SKM-1 (cell line): Measurements from ENCODE around the gene KCNQ2.
"Not testable (repeated sequence)": the region's sequence is repeated elsewhere in the genome, so short reads cannot be mapped to it uniquely, and the experiment has no call there.

ENCODE experiments used
- DNase-seq: peaks from one replicate; lab custom pipeline; 2025; ENCODE audit not compliant: unreplicated experiment; lab: John Stamatoyannopoulos, UW

The KCNQ2 gene

DNA sequence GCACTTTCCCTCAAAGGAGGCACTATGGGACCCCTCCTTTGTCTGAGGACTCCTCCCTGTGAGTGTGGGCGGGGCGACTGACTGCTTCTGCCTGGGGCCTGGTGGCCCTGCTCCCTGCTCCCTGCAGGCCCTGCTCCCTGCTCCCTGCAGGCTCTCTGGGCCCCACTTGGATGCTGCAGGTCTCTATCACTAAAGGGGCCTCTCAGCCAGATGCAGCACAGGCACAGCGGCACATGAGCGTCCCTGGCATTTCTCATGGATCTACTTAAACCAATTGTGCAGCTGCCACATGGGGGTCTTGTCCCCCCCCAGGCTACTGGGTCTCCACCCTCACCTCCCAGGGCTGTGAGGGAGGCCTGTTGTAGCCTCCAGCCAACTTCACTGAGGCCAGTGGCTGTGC lies 18.6 kb upstream of the KCNQ2 start:
- DNase-seq, result no peak

DNA sequence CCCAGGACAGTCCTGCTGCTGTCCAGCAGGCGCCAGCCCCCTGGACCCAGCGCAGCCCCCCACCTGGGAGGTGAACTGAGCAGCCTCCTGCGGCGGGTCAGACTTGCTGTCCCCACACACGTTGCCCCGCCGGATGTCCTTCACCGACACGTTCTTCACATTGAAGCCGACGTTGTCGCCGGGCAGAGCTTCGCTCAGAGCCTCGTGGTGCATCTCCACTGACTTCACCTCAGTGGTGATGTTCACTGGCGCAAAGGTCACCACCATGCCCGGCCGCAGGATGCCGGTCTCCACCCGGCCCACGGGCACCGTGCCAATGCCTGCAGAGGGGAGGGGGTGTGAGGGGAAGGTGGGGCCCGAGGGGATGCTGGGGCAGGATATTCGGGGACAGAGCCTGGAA lies 18.0 kb upstream of the KCNQ2 start:
- no peak for DNase-seq

DNA sequence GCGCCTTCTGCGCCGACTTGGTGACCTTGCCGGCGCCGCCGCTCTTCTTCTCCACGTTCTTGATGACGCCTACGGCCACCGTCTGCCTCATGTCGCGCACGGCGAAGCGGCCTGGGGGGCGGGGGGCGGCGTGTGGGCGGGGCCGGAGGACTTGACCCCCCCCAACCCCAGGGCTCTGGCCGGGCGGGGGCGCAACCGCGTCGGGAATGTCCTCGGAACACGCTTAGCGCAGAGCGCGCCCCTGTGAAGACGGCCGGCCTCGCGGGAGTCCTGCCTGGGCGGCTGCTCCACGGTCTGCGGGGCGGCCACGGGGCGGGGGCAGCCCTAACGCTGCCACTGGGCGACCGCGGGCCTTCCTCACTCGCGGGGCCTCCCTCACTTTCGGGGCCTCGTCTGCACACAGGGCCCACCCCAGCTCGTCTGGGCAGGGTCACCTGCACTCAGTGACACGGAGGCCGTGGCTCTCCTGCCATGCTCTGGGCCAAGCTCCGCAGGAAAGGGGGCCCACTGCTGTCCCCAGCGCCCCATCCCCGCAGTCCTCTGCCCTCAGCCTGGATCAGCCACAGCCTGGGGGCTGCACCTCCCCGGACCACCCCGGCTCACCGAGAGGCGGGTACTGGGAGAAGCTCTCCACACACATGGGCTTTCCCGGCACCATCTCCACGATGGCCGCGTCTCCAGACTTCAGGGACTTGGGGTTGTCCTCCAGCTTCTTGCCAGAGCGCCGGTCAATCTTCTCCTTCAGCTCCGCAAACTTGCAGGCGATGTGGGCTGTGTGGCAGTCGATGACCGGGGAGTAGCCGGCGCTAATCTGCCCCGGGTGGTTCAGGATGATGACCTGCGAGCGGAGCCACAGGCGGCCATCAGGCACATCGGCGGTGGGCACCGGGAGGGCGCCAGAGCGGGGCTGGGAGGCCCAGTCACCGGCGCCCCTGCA lies 16.1 kb upstream of the KCNQ2 start:
- DNase-seq, result no peak

DNA sequence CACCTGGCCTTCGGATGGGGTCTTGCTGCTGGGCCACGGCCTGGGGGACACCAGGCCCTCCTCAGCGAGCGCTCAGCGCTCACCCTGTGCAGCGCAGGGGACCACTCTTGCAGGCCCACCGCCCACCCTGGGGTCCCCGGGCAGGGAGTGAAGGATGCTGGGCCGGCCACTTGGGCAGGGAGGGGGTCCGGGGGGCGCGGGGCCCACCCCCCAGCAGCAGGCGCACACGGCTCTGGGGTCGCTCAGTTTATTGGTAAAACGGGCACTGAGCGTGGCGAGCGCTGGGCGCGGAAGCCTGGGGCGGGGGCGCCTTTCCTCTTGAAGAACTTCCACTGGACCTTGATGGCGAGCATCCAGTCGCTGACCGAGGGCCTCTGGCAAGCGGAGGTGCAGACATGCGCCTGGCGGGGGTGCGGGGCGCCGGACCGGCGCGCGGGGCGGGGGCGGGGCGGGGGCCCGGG lies 15.4 kb upstream of the KCNQ2 start:
- no peak for DNase-seq

DNA sequence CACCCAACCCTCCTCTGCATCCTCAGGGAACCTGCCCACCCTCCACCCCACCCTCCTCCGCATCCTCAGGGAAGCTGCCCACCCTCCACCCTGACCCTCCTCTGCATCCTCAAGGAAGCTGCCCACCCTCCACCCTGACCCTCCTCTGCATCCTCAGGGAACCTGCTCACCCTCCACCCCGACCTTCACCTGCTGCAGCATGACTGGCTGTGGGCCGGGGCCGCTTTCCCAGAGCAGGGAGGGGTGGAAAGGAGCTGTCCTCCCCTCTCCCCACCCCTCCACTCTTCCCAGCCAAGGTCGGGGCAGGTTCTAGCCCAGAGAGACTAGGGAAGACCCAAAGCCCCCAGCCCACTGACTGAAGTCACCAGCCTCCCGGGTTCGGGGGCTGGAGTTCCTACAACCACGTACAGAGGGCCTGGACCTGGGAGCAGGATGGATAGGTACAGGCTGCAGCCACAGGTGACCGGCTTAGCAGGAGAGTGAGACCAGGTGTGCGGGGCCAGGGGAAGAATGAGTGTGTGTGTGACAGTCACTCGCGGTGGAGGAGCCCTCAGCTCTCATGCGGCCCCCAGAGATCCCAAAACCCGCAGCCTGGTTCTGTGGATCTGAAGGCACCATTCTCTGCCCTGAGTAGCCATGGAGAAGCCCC lies 14.8 kb upstream of the KCNQ2 start:
- DNase-seq, result no peak

DNA sequence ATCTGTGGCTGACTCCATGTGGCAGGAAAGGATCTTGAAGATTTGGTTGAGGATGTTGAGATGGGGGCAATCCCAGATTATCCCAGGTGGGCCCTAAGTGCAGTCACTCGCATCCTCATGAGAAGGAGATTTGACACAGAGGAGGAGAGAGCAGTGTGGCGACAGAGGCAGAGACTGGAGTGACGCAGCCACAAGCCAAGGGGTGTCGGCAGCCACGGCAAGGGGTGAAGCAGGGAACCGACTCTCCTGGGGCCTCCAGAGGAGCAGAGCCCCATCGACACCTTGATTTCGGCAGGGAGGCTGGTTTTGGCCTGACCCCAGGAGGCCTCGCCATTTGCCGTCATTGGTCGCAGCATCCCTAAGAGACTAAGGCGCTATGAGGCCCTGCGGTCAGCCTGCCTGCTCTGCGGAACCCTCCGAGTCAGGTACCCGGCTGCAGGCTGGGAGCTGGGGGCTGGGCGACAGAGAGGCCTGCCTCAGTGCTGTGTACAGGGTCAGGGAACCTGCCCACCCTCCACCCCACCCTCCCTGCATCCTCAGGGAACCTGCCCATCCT lies 13.9 kb upstream of the KCNQ2 start:
- no peak for DNase-seq

DNA sequence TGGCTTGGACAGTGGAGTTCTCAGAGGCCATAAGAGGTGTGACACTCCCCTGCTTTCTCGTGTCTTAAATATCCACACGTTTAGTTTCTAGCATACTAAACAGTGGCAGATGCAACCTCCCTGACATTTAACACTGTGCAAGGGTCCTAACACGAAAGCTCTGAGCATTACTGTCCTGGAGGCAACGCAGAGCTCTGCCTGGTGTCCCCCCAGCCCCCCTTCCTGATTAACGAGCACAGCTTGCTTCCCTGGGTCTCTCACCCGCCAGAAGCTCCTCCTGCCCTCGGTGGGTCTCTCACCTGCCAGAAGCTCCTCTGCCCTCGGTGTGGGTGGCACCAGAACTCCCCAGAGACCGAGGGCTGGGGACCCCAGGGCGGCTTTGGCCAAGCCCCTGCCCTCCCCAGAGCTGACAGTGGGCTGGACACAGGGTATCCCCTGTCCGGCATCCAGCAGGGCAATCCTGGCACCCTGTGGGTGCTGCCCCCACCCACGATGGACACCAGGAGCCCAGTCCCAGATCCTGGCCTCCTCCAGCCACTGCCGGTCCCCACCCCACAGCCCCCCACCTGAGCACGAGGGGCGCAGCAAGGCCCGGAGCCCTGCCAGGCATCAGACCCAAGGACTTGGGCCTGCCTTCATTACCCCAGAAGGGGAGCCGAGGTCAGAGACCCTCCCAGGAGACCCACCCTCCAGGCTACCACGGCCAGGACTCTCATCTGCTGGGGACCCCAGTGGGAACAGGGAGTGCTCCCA lies 12.4 kb upstream of the KCNQ2 start:
- DNase-seq, result no peak

DNA sequence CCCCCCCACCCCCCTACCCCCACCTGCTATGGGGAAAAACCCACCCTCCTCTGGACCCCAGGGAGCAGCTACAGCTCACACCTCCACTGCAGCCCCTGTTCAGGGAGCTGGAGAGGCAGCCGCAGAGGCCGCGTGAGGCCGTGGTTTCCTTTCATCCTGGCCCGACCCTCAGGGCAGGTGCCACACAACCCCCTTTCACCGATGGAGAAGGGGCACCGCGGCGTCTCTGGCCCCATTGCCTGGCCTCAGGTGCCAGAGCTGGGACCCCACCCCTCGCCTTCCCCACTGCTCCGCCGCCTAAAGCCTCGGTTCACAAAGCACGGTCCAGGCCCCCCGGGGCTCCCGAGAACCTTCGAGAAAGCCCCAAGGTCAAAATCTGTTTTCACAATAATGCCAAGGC lies 11.8 kb upstream of the KCNQ2 start:
- DNase-seq, result no peak

DNA sequence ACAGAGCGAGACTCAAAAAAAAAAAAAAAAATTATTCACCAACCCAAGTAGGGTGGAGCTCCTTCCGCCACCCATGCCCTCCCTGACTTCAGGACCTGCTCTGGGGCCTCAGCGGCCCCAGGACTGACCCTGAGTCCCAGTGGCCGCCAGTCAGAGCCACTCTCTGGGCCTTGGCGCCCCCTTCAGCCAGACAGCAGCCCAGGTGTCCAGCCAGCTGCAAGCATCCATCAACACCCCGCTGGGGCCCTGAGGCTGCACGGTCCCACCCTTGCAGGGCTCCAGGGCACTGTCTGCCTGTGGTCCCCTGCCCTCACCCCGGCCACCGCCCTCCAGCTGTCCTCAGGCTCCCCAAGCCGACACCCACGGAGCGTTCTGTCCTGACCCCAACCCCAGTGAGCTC lies 11.4 kb upstream of the KCNQ2 start:
- DNase-seq, result no peak

DNA sequence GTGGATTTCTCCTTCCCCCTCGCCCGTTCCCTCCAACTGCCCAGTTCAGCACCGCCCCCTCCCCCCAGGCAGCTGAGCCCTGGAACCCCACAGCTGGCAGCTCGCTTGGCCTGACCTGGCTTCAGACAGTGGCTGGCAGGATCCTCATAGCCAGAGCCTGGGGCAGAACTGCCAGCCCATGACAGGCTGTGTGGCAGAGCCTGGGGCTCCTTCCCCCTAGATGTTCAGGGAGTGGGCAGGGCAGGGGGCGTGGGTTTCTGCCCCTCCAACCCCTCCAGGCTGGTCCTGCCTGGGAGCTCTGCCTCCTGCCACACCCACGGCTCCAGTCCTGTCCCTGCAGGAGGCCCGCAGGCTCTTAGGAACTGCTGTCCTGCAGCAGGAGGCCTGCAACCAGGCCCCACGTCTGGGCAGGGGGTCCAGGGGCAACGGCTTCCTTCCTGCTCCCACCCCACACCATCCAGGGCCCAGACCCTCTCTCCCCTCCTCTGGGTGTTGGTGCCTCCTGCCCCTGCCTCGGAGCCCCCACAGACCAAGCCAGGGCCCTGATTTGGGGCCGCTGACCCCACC lies 9.6 kb upstream of the KCNQ2 start:
- DNase-seq, result no peak

DNA sequence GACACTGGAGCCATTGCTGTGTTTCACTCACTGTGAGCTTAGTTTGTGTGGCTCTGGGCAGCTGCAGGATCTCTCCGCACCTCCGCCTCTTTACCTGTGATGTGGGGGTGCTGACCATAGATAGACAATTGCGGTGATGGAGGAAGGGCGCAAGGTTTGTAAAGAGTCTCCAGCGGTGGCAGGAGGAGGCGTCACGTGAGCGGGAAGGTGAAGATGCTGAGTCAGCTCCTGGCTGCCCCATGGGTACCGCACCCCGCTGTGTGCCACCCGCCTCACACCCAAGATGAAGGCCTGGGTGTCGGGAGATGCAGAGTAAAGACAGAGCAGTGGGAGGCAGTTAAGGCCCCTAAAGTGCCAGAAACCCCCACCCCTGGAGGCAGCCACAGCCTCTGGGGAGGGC lies 9.0 kb upstream of the KCNQ2 start:
- no peak for DNase-seq

DNA sequence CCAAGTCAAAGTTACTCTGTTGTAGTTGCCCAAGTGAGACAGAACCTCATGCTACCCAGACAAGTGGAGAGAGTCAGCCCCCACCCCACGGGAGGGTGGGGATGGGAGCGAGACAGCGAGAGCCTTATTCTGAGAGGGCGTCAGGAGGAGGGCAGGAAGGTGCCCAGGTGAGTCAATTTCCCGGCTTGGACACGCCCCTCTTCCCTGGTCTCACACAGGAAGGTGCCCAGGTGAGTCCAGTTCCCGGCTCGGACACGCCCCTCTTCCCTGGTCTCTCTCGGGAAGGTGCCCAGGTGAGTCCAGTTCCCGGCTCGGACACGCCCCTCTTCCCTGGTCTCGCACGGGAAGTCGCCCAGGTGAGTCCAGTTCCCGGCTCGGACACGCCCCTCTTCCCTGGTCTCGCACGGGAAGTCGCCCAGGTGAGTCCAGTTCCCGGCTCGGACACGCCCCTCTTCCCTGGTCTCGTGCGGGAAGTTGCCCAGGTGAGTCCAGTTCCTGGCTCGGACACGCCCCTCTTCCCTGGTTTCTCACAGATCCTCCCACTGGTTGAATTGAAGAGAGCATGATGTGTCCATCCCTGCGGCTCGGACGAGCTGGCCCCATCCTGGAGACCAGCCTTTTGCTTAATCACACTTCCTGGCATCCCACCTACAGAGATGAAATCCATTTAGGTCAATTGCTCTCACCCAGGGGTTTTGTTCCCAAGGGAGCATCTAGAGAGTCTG lies 7.4 kb upstream of the KCNQ2 start:
- not testable (repeated sequence) for DNase-seq

DNA sequence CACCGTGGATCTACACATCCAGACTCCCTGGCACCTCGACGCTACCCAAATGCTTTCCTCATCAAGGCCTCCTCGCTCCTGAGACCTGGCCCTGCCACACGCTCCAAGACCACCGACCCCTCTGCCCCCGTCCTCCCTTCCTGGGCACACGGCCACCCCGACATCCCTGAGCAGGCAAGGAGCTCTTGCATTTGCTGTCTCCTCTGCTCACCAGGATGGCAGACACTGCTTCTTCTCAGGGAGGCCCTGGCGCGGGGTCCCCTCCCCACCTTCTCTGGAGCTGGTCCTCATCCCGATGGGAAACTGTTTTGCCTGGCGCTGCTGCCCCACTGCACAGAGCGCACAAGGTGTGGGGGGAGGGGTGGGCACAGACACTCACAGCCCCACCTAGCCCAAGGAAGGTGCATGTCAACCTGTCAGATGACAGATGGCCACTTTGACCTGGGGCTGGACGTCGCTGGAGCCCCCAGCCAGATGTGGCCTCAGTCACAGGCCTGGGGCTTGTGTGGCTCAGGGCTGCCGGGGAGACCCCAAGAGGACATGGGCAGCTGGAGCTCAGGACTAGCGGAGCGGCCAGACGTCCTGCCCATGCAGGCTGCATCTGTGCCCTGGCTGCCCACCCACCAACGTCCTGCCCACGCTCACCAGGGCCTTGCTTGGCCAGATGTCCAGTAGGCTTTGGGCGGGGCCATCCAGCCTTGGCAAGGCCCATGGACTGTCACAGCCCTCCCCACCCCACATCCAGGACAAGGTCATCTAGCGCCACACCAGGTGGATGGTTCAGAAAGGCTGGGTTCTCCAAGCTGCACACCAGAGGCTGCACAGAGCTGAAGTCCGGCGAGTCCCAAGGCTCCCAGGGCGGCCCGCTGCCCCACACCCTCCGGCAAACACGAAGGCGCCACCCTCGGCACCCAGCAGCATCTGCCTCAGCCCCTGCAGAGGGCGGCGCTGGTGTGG lies 6.2 kb upstream of the KCNQ2 start:
- no peak for DNase-seq

DNA sequence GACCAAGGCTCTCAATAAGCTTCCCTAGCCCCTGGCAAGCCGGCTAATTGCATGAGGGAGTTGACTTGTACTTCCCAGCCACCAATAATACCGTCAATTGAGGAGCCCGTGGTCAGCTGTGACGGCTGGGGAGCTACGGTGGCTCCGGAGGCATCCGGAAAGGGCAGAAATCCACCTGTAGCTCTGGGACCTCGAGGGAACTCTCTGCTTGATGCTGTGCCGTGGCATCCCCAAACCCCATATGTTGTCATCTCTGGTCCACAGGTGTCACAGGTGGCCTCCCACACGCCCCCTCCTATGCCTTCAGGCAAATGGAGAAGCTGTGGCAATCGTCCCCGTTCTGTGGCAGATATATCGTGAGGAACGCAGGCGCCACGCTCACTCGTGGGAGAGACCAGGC lies 5.5 kb upstream of the KCNQ2 start:
- no peak for DNase-seq

DNA sequence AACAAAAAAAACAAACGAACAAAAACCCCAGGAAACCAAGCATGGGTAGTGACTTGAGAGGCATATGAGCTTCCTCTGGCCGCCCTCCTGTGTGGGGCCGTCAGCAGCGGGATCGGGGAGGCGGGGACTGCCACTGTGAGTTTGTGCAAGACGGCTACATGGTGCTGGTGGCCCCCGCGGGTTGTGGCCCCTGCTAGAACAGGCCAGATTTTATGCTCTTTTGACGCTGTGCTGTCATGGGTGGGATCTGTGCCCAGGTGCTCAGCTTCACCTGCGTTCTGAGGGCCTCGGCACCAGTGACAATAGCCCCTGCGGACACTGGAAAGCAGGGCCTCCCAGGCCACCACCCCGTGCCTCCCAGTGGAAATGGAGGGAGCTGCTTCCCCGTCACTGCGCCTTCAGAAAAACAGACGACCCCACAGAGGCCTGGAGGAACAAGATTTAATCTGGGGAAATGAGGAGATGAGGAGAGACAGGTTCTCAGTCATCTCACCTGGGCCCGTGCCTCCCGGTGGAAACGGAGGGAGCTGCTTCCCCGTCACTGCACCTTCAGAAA lies 4.7 kb upstream of the KCNQ2 start:
- no peak for DNase-seq

DNA sequence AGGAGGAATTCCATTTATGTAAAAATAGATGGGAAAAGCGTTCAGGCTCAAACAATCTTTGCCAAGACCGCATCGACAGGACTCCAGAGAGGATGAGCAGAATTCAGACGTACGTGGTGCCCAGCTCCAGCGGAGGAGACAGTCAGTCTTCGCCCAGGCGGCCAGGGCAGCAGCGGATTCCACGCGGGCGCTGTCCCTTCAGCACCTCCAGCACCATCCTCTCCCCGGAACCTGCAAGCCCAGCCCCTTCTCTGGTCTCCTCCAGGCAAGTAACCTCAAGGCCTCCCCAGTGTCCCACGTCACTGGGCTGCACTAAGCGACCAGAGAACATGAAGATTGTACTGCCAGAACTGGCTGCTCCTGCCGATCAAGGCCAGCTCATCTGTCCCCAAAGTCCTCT lies 2.8 kb upstream of the KCNQ2 start:
- DNase-seq, result no peak

DNA sequence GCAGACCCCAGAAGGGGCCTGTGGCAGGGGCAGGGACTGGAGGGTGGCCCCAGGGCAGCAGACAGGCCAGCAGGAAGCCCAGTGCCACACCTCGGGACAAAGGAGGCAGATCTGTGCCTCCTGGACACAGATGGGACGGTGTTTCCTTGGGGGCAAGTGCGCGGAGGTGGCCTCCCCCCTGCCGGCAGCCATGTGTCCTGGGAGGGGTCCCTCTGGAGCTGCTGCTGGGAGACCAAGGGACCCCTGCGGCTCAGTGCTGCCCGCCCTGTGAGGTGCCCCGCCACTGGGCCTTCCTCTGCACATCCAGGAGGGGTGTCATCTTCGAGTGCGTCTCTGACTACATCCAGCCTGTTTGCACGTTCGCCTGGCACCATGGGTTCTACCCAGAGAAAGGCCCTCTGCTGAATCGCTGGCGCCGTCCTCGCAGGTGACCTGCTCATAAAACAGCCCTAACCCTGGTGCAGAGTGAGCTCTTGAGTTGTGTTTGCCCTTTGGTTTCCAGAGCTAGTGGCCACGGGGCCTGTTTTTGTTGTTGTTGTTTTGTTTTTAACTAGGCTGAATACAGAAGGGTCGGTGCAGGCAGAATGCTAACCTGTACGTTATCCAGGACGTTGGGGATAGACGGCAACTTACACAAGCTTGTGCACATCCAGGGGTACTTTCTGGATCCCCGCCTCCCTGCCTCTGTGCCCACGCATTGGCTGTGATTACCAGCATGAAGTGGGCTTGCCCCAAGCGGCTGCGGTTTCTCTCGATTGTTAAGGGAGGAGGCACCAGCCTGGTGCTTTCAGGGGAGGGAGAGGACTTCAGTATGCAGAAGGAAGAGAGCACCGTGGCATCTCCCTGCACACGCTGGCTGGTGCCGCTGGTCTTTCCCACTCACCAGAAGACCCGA lies 1.3 kb upstream of the KCNQ2 start:
- no peak for DNase-seq

DNA sequence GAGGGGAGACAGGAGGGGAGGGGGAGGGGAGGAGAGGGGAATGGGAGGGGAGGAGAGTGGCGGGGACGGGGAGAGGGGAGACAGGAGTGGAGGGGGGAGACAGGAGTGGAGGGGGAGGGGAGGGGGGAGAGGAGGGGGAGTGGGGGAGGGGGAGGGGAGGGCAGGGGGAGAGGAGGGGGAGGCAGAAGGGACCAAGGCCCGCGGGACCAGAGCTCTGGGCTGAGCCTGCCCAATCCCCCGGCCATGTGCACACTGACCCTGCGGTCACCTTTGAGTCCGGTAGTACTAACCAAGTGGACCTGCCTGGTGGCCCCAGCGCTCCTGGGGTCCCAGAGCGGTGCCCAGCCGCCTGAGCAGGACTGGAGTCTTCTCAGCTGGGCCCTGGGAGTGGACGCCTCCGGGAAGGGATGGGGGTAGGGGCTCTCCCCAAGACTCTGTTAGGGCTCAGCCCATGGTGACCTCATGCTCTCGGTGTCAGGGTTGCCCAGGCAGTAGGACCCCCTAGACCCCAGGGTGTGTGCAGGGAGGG lies 471 bp upstream of the KCNQ2 start:
- DNase-seq, result no peak
